Pancreas (tissue), 10 donors: ENCODE data around the gene KAT6B. TPM values are rescaled to one million over a fixed set of nuclear protein-coding genes. Genes with fewer than 3 reads are reported as not detected.

Experiments used
- ATAC-seq, 4 donors: fragments of 200-7000 bp; cut with Tn5 transposase; one replicate each; pipeline versions ENCODE4 v1.8.0 to v1.9.1; 2020; ENCODE audit warnings: mild to moderate bottlenecking in 4 of 4, moderate library complexity in 4 of 4
- DNase-seq, 6 donors: peaks; one replicate each; pipeline ENCODE4 v3.0.0-alpha.2; 2020
- FAIRE-seq: peaks from 2 replicates; lab custom pipeline; 2012; peaks lifted over from hg19 to GRCh38; lab: Jason Lieb, UNC
- H3K27ac ChIP-seq, 4 donors: fragments of 200-600 bp; sonication (generic); 1 replicate in 3 of 4; 2 replicates in 1 of 4; pipeline versions ENCODE4 v1.5.0 to v1.8.0; 2020
- H3K27me3 ChIP-seq, 4 donors: fragments of 200-600 bp; one replicate each; pipeline ENCODE4 v1.8.0; 2021
- H3K36me3 ChIP-seq, 3 donors: fragments of 200-600 bp; sonication (generic) in 1 of 3; one replicate each; pipeline versions ENCODE4 v1.5.0 to v1.8.0; 2020 to 2021
- H3K4me1 ChIP-seq, 3 donors: fragments of 200-600 bp; one replicate each; pipeline ENCODE4 v1.8.0; 2021
- H3K4me3 ChIP-seq, 4 donors: fragments of 200-600 bp; sonication (generic) in 2 of 4; one replicate each; pipeline versions ENCODE4 v1.5.0 to v1.8.0; 2020 to 2021
- H3K9me3 ChIP-seq, 4 donors: fragments of 200-600 bp; one replicate each; pipeline ENCODE4 v1.8.0; 2021
- WGBS, 2 donors: extraction: QIAGEN DNeasy Blood & Tissue Kit; methylation state at CpG; one replicate each; pipeline ENCODE4 v1.1.7; 2013; 5-methylcytosine and 5-hydroxymethylcytosine counted together
- intact Hi-C, 3 donors: fragments of 100-400 bp; cut with DNase I; formaldehyde crosslinking; loops; one replicate each; pipeline versions ENCODE4 v1.11.1 to v1.14.2; 2022
- polyA plus RNA-seq, 2 donors: library from polyadenylated mRNA; stranded (reverse); fragments of 200-250 nt; gene quantifications; one replicate each; pipeline ENCODE4 v1.2.3, GENCODE V29; 2013
- total RNA-seq, 6 donors: library from RNA; stranded (reverse); fragmentation: NEBNext Ultra II Directional in 4 of 6; extraction: Animal tissue kit (Norgen Biotek cat#: 25700) in 4 of 6; gene quantifications; one replicate each; pipeline versions ENCODE4 v1.2.1 to v1.2.4, GENCODE V29; 2021 to 2023
- TF ChIP-seq, protein P1 (sequence below), 4 donors: fragments of 200-600 bp; sonication (generic) in 3 of 4; IDR thresholded peaks; one replicate each; pipeline versions ENCODE4 v1.5.0 to v1.8.0; 2021; ENCODE audit warnings: antibody characterized with exemption in 4 of 4
- donor health status: healthy with polysubstance abuse.
- donor health status: DM: no; HTN: no; CAD: no; lungs with moderate emphysema.
- donor health status: DM: no; HTN: no; CAD: no.
- donor health status: control.
- donor health status: control.
- donor health status: Bipolar disorder and iron deficiency.
- donor health status: DM: yes; HTN: yes; CAD: no.
- donor health status: DM: no; HTN: no; CAD: no.
- donor health status: DM: no; HTN: no; CAD: no.
- donor health status: DM: yes; HTN: yes; CAD: no.

The KAT6B gene
- total and polyA plus RNA-seq, 8 donors, result 7.6 to 28.6 (median 18.1) TPM

DNA sequence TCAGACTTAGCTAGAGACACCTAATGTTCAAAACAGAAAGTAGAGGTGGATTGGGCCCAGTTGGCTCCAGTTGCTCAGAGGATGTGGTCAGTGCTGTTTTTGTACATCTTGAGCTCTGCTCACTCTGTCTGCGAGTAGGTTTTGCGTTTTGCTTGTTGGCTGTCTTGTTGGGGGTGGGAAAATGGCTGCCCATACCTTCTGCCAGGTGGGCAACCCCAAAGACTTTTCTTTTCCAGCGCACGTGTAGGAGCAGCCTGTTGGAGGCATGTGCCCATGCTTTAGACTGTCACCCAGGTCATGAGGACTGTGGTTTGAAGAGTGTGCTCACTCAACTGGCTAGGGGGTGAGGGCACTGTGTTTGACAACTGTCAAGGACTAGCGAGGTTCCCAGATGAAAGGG is 73.9 kb downstream of the KAT6B start:
- no peak overlapping the region for H3K27ac ChIP-seq

GRCh38 chr10:74901301-74901700 is 74.9 kb downstream of the KAT6B start:
- TF ChIP-seq, protein P1, sequence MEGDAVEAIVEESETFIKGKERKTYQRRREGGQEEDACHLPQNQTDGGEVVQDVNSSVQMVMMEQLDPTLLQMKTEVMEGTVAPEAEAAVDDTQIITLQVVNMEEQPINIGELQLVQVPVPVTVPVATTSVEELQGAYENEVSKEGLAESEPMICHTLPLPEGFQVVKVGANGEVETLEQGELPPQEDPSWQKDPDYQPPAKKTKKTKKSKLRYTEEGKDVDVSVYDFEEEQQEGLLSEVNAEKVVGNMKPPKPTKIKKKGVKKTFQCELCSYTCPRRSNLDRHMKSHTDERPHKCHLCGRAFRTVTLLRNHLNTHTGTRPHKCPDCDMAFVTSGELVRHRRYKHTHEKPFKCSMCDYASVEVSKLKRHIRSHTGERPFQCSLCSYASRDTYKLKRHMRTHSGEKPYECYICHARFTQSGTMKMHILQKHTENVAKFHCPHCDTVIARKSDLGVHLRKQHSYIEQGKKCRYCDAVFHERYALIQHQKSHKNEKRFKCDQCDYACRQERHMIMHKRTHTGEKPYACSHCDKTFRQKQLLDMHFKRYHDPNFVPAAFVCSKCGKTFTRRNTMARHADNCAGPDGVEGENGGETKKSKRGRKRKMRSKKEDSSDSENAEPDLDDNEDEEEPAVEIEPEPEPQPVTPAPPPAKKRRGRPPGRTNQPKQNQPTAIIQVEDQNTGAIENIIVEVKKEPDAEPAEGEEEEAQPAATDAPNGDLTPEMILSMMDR (IDR thresholded peaks at IDR 0.05), result no peak
- no peaks in the 10 kb centered on the region for H3K9me3 ChIP-seq
- intact Hi-C loops, result no loop called here
- no peak for DNase-seq
- no peak overlapping the region for H3K4me3 ChIP-seq
- peaks cover 7 to 31% (median 14%) of the 10 kb centered on the region in 3 donors for H3K4me1 ChIP-seq
- peak overlapping the region in 2 of 4 donors; percentile 12 to 37 for H3K27ac ChIP-seq
- H3K27me3 ChIP-seq, result no peaks in the 10 kb centered on the region
- 14 to 17% methylated on average over 2 of the region's 2 CpGs for WGBS, 2 donors
- H3K36me3 ChIP-seq, result no peaks in the 10 kb centered on the region
- no peak for FAIRE-seq
- ATAC-seq, result peak in 3 of 4 donors; percentile 50 to 59 (median 53)

More for the DNA sequence above, 73.9 kb downstream of the KAT6B start:
- no peaks in the 10 kb centered on the region for H3K27me3 ChIP-seq
- peaks cover 7 to 34% (median 14%) of the 10 kb centered on the region in 3 donors for H3K4me1 ChIP-seq
- 94 to 96% methylated on average over 5 of the region's 5 CpGs for WGBS, 2 donors
- H3K9me3 ChIP-seq, result no peaks in the 10 kb centered on the region
- no peak for ATAC-seq
- DNase-seq, result no peak
- no peaks in the 10 kb centered on the region for H3K36me3 ChIP-seq
- H3K4me3 ChIP-seq, result no peak overlapping the region
- FAIRE-seq, result no peak
- TF ChIP-seq, protein P1 (IDR thresholded peaks at IDR 0.05), result no peak
- intact Hi-C loops, result no loop called here

GRCh38 chr10:74901867-74902450 is 75.6 kb downstream of the KAT6B start:
- TF ChIP-seq, protein P1 (IDR thresholded peaks at IDR 0.05), result no peak
- H3K4me3 ChIP-seq, result no peak overlapping the region
- H3K27me3 ChIP-seq, result no peaks in the 10 kb centered on the region
- ATAC-seq (peak in 1 of 4 donors; percentile 16), DNase-seq (no peak), FAIRE-seq (no peak)
- no peak overlapping the region for H3K27ac ChIP-seq
- H3K36me3 ChIP-seq, result no peaks in the 10 kb centered on the region
- WGBS, 2 donors, result 69 to 75% methylated on average over 6 of the region's 6 CpGs
- H3K4me1 ChIP-seq, result peaks cover 7 to 26% (median 14%) of the 10 kb centered on the region in 3 donors
- intact Hi-C loops, result no loop called here
- no peaks in the 10 kb centered on the region for H3K9me3 ChIP-seq

DNA sequence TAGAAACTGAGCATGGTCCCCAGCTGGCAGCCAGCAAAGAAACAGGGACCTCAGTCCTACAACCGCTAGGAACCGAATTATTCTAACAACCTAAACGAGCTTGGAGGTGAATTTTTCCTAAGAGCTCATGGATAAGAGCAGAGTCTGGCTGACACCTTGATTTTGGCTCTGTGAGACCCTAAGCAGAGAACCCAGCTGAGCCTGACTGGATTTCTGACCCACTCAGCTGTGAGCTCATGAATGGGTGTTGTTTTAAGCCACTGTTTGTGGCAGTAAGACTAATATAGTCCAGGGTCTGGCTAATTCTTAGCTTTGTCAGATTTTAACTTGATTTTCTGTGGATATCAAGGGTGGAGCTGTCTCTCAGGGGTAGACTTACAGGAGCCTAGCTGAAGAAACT is 77.1 kb downstream of the KAT6B start:
- Histone ChIP-seq H3K27ac (no peak overlapping the region), H3K27me3 (no peaks in the 10 kb centered on the region), H3K9me3 (no peaks in the 10 kb centered on the region), H3K4me1 (peaks cover under 1 to 12% (median 5%) of the 10 kb centered on the region in 3 donors), H3K36me3 (no peaks in the 10 kb centered on the region), H3K4me3 (no peak overlapping the region)
- no peak for FAIRE-seq
- intact Hi-C loops, result no loop called here
- ATAC-seq, result no peak
- TF ChIP-seq, protein P1 (IDR thresholded peaks at IDR 0.05), result no peak
- no peak for DNase-seq
- 93 to 95% methylated on average over 3 of the region's 3 CpGs for WGBS, 2 donors

- Histone ChIP-seq H3K9me3 (no peaks in the 10 kb centered on the region), H3K4me1 (peaks cover 0 to 1% (median 0%) of the 10 kb centered on the region in 3 donors), H3K4me3 (no peak overlapping the region), H3K27ac (no peak overlapping the region), H3K27me3 (no peaks in the 10 kb centered on the region), H3K36me3 (no peaks in the 10 kb centered on the region)
- ATAC-seq, result no peak
- TF ChIP-seq, protein P1 (IDR thresholded peaks at IDR 0.05), result no peak
- WGBS, 2 donors, result 82 to 89% methylated on average over 6 of the region's 6 CpGs
- intact Hi-C loops, result no loop called here
- no peak for FAIRE-seq
- DNase-seq, result no peak
Observed at GRCh38 chr10:74906611-74907198, 80.3 kb downstream of the KAT6B start.
